Stimulated activated CD4-positive, alpha-beta T cell treated with anti-CD3 and anti-CD28 coated beads, Interleukin-4, amount 100 ng/mL, for 24 hours (primary cell): ENCODE measurements around the gene CREG2.
"Not testable (repeated sequence)": the region's sequence is repeated elsewhere in the genome, so short reads cannot be mapped to it uniquely, and the experiment has no call there.

Source experiments
- DNase-seq: peaks from one replicate; pipeline ENCODE4 v3.0.0-alpha.2; 2020

Gene CREG2

DNA sequence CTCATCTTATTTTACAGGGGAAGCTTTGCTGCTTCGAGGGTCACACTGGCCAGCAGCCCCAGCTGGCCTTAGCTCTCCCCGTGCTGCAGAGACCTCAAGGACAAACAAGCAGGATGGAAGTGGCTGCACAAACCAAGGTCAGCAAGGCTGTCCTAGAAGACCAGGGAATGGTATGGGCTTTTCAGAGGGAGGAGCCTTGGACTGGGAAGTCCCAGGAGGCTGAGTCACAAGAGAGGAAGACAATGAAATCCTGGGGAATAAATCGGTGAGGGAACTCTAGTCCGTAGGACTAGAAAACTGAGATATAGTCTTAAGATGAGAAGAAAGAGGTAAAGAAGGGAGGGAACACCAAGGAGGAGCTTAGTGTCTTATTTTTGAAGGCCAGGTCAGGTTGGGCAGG is 15.7 kb downstream of the CREG2 start:
- DNase-seq = no peak

- no peak for DNase-seq
These were observed 18.2 kb downstream of the CREG2 start for GRCh38 chr2:101369100-101369499.

- no peak for DNase-seq
These were observed 18.9 kb downstream of the CREG2 start for GRCh38 chr2:101368376-101368775.

DNA sequence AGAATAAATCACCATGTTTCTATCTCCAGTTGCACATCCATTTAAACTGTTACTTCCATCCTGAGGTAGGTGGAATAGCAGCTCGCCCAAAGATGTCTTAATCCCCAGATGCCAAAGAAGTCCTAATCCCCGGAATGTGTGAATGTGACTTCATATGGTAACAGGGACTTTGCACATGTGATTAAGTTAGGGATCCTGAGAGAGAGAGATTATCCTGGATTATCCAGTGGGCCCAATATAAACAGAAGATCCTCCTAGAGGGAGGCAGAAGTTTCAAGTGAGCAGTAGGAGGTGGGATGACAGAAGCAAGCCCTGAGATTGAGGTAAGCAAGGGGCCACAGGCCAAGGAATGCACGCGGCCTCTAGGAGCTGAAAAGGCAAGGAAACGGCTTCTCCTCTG is 19.8 kb downstream of the CREG2 start:
- DNase-seq = no peak

- DNase-seq = no peak
These were observed 22.4 kb downstream of the CREG2 start for GRCh38 chr2:101364878-101365277.

DNA sequence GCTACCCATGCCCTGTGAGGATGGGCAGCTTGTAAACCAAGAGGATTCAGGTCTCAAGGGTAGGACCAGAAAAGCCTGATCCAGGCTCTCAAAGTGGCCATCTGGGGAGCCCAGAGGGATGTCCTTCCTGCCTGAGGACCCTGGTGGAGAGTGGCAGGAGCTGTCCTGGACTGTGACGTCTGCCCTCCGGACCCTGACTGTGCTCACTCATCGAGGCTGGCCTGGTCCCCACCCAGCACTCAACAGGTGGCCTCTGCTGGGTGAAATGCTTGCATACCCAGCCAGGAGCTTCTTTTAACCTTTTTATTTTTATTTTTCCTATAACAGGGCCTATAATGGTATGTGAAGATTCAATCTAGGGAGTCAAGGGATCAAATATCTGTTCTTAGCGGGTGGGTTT is 24.5 kb downstream of the CREG2 start:
- DNase-seq = no peak

DNA sequence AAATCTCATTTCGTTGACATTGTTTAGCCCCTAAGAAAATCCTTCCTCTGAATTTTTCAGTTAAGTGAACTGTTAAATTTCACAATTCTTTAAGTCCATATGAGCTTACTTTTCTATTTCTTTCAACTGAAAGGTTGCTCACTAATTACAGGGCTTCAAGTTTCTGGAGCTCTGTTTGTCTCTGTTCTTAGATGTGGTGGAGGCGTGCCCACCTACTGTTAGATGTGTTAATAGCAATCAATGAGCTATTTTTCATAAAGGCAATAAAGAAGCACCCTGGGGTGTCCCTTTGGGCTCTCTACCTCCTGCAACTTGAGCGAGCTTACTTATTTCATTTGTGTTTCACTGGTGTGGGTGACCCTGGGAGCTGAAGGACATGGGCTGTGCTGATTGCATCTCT is 25.0 kb downstream of the CREG2 start:
- DNase-seq = no peak

DNA sequence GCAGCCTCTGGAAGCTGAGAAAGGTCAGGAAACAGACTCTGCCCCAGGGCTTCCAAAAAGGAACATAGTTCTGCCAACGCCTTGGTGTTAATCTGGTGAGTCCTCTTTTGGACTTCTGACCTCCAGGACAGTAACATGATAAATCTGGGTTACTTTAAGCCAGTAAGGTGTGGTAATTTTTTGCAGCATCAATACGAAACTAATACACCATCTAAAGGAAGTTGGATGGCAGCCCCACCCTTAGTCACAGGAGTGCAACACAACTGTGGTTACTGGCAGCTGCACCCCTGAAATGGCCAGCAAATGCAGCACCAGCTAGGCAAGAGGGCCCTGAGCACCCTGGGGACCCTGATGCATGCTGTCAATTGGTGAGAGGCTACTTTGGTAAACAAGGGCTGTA is 25.8 kb downstream of the CREG2 start:
- DNase-seq = no peak

- no peak for DNase-seq
These were observed 26.2 kb downstream of the CREG2 start for GRCh38 chr2:101361121-101361520.

- DNase-seq = no peak
These were observed 27.1 kb downstream of the CREG2 start for GRCh38 chr2:101360232-101360631.

- DNase-seq = no peak
These were observed 27.8 kb downstream of the CREG2 start for GRCh38 chr2:101359410-101359954.

- no peak for DNase-seq
These were observed 29.9 kb downstream of the CREG2 start for GRCh38 chr2:101357376-101357775.

DNA sequence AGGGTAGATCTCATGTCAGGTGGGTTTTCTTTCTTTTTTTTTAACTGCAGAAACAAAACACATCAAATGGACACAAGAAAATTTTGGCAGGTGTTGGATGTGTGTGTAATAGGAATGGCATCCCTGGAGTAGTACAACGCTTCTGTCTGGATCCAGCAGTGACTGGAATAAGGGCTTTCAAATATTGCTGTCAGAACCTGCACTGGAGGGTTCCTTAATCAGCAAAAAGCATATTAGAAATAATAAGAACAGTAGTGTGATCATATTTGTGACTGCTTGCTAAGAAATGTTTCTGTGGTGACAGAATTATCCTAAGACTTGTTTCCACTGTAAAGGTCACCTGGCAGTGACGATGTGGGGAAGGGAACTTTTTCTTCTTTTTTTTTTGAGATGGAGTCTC is 30.8 kb downstream of the CREG2 start:
- no peak for DNase-seq

DNA sequence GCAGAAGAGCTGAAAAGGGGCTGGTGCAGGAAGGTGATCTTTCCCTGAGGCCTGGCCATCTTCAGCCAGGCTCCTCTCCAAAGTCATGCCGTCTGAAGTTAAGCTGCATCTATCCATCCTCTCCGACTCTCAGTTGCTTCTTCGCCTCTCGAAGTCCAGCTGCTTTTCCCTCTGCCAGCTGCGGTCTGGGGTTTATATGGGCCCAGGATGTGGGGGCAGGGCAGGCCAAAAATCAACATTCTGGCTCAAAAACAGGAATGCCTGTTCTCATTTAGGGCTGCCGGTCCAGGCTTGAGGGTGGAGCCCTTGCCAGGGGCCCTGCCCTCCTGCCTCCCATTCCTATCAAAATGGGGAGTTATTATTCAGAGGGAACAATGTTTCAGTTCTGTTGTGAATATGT is 31.2 kb downstream of the CREG2 start:
- DNase-seq = no peak

GRCh38 chr2:101355401-101356054 is 31.8 kb downstream of the CREG2 start:
- DNase-seq = no peak

DNA sequence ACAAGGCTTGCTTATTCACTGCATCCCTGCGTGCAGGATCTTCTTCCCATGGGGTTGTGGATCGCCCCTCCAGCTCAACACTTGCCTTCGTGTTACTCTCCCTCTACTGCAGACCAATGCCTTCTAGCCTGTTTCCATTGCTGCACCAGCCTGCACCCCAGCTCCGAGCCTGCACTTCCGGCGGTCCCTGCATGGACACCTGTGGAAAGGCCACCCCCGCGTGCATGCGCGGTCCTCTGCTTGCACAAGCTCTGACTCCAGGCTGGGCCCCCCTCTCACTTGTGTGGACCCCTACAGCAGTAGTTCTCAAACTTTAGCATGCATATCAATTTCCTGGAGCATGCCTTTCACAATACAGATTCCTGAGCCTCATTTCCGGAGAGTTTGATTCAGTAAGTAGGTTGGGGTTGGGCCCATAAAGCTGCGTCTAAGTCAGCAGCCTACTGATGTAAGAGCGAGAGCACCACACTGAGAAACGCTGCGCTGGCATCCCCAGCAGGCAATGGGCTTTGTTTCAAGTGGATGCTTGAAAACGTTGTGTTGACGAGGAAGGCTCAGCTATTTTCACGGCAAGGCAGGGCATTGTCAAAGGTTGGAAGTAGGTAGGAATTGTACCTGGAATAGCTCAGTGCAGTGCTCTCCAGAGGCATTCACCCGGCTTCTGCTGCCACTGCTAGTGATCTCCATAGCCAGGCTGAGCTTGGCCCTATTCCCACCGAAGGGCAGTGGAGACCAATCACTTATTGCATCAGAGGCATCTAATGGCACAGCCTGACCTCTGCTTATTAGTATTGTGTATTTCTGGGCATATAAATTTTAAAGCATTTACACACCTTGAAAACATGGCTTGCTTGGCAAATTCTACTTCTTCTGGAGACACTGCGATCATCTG is 32.6 kb downstream of the CREG2 start:
- no peak for DNase-seq

DNA sequence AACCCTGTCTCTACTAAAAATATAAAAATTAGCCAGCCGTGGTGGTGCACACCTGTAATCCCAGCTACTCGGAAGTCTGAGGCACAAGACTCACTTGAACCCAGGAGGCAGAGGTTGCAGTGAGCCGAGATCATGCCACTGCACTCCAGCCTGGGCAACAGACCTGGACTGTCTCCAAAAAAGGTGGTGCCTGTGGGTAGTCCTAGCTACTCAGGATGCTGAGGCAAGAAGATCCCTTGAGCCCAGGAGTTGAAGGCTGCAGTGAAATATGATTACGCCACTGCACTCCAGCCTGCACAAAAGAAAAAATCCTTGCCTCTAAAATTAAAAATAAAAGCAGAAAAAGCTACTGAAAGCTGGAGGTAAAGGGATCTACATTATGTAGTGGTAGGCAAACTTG is 34.7 kb downstream of the CREG2 start:
- DNase-seq = not testable (repeated sequence)

DNA sequence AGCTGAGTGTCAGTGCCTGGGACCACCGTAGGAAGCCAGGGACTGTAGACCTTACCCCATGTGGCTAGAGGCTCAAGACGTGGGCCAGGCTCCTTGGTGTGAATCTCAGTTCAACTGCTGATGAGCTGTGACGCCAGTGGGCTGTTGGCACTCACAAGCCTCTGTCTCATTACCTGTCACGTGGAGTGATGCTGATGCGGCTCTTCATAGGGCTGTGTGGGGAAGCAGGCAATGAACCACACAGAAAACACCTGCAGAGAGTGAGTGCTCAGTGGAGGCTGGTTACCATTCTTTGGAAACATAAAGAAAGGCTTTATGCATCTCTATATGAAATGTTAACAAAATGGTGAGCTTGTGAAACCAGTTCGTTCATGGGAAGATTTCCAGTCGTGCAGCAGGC is 36.1 kb downstream of the CREG2 start:
- DNase-seq = no peak

DNA sequence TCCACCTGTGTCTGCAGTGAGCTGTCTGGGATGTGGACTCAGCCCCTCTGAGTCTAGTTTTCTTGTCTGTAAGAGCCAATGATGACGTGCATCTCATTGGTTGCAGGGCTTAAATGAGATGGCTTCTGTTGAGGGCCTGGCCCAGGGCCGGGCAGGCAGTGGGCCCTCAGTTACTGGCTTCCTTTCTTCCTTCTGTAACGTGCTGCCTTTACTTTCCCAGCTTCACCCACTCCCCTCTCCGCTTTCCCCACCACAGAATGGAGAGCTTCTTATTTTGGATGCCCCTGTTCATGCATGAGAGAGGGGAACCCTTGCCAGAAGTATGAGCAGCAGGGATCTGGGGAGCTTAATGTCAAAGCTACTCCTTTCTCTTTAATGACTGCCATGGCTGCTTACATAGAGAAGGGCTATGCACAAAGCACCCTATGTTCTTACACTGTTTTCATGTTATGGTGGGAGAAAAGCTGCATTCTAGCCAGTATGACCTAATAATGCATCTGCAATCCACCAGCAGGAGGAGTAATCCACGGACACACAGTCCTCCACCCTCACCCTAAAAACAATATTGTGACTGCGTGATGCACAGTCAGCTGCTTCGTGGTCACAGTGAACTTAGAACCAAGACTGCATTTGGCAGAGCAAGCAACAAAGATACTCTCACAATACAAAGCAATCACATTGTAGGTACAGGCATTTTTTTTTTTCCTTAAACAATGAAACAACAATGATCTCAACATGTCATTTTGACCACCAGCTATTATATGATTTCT is 37.2 kb downstream of the CREG2 start:
- no peak for DNase-seq

DNA sequence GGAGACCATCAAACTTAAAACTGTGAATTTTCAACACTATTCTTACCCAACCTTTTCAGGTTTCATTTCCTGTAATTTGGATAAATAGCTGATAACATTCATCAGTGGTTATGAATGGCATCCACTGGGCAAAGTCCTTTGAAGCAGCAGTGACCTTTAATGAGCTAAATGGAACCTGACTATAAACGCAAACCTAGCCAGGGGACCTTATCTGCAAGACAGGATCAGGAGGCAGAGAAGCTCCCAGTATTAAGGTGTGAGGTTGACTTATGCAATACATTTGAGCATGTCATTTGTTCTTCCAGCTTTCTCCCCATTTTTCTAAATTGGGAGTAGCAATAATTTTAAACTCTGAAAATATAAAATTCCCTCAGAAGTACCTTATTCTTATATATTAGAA is 38.4 kb downstream of the CREG2 start:
- DNase-seq = no peak

- no peak for DNase-seq
These were observed 40.4 kb downstream of the CREG2 start for GRCh38 chr2:101346909-101347308.

- no peak for DNase-seq
These were observed 43.2 kb downstream of the CREG2 start for GRCh38 chr2:101344137-101344536.

DNA sequence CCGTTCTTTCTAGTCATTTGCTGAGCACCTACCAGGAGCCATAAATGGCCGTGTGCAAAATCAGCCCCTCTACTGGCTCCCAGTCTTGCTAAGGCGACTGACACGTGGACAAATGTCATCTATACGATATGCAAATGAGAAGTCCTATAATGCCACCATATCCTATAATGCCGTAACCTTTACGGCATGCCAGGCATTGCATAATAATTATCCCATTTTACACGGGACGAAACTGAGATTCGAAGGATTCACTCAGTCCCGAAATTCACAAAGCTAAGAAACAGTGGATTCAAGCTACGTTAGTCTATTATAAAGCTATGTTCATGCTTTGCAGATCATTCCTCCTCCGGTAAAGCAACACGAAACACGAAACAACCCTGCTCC is 44.7 kb downstream of the CREG2 start:
- no peak for DNase-seq
